H9 (cell line): ENCODE measurements around the gene IMPDH2. TPM values are rescaled to one million over a fixed set of nuclear protein-coding genes. Genes with fewer than 3 reads are reported as not detected.

ENCODE experiments used
- DNase-seq: peaks from one replicate; pipeline ENCODE4 v3.0.0-alpha.2; 2017
- H2AFZ ChIP-seq: one replicate; pipeline ENCODE4 v1.6.1; 2013; ENCODE audit warnings: mild to moderate bottlenecking, low read length, control low read depth, moderate library complexity
- H2AK5ac ChIP-seq: 2 replicates; pipeline ENCODE4 v1.6.1; 2013; ENCODE audit warnings: low read length, control low read depth, mixed read lengths; ENCODE audit not compliant: insufficient read length
- H2BK120ac ChIP-seq: one replicate; pipeline ENCODE4 v1.6.1; 2013; ENCODE audit warnings: low read depth, mild to moderate bottlenecking, low read length, control low read depth, inconsistent platforms; ENCODE audit not compliant: poor library complexity, severe bottlenecking
- H2BK12ac ChIP-seq: 2 replicates; pipeline ENCODE4 v1.6.1; 2013; ENCODE audit warnings: low read length, control low read depth, mixed read lengths, low read depth; ENCODE audit not compliant: insufficient read length
- H2BK15ac ChIP-seq: 2 replicates; pipeline ENCODE4 v1.6.1; 2013; ENCODE audit warnings: low read depth, low read length, control low read depth
- H2BK20ac ChIP-seq: one replicate; pipeline ENCODE4 v1.6.1; 2013; ENCODE audit warnings: low read depth, mild to moderate bottlenecking, low read length, control low read depth, inconsistent platforms; ENCODE audit not compliant: poor library complexity, severe bottlenecking
- H2BK5ac ChIP-seq: 2 replicates; pipeline ENCODE4 v1.6.1; 2013; ENCODE audit warnings: low read length, control low read depth, mixed read lengths; ENCODE audit not compliant: insufficient read length
- H3K14ac ChIP-seq: 2 replicates; pipeline ENCODE4 v1.6.1; 2013; ENCODE audit warnings: low read length, control low read depth; ENCODE audit not compliant: insufficient read depth
- H3K18ac ChIP-seq: 2 replicates; pipeline ENCODE4 v1.6.1; 2013; ENCODE audit warnings: low read depth, mild to moderate bottlenecking, mixed read lengths, low read length, control low read depth; ENCODE audit not compliant: insufficient read length
- H3K23ac ChIP-seq: 2 replicates; pipeline ENCODE4 v1.6.1; 2013; ENCODE audit warnings: low read length, control low read depth, mixed read lengths, low read depth; ENCODE audit not compliant: insufficient read length
- H3K23me2 ChIP-seq: 2 replicates; pipeline ENCODE4 v1.6.1; 2013; ENCODE audit warnings: low read depth, mild to moderate bottlenecking, mixed read lengths, low read length, control low read depth; ENCODE audit not compliant: insufficient read length, poor library complexity, severe bottlenecking
- H3K27ac ChIP-seq: 2 replicates; pipeline ENCODE4 v1.5.1; 2013; ENCODE audit warnings: low read length, control low read depth, mixed read lengths, low read depth; ENCODE audit not compliant: insufficient read length
- H3K27me3 ChIP-seq: 2 replicates; pipeline ENCODE4 v1.6.1; 2013; ENCODE audit warnings: low read length, control low read depth, inconsistent platforms; ENCODE audit not compliant: insufficient read depth
- H3K4ac ChIP-seq: 2 replicates; pipeline ENCODE4 v1.6.1; 2013; ENCODE audit warnings: low read depth, mild to moderate bottlenecking, control low read depth, inconsistent platforms, low read length, moderate library complexity
- H3K4me1 ChIP-seq: 2 replicates; pipeline ENCODE4 v1.6.1; 2013; ENCODE audit warnings: low read length, control low read depth, inconsistent platforms; ENCODE audit not compliant: insufficient read depth
- H3K4me2 ChIP-seq: 2 replicates; pipeline ENCODE4 v1.6.1; 2013; ENCODE audit warnings: low read length, control low read depth, mixed read lengths; ENCODE audit not compliant: insufficient read length, insufficient read depth
- H3K56ac ChIP-seq: 2 replicates; pipeline ENCODE4 v1.6.1; 2013; ENCODE audit warnings: low read depth, mild to moderate bottlenecking, mixed read lengths, low read length, control low read depth; ENCODE audit not compliant: insufficient read length
- H3K79me1 ChIP-seq: 2 replicates; pipeline ENCODE4 v1.6.1; 2013; ENCODE audit warnings: low read depth, mild to moderate bottlenecking, moderate library complexity, low read length, control low read depth, inconsistent platforms; ENCODE audit not compliant: insufficient read depth, poor library complexity, severe bottlenecking
- H3K79me2 ChIP-seq: 2 replicates; pipeline ENCODE4 v1.6.1; 2013; ENCODE audit warnings: low read length, control low read depth, inconsistent platforms; ENCODE audit not compliant: insufficient read depth
- H3K9ac ChIP-seq: 2 replicates; pipeline ENCODE4 v1.6.1; 2013; ENCODE audit warnings: low read length, control low read depth, mixed read lengths; ENCODE audit not compliant: insufficient read length; ENCODE audit errors: extremely low read depth
- H3K9me3 ChIP-seq: one replicate; pipeline ENCODE4 v1.6.1; 2013; ENCODE audit warnings: low read depth, low read length, inconsistent platforms; ENCODE audit not compliant: control insufficient read depth
- H3T11ph ChIP-seq: one replicate; pipeline ENCODE4 v1.6.1; 2013; ENCODE audit warnings: mild to moderate bottlenecking, low read length, control low read depth, inconsistent platforms
- H4K20me1 ChIP-seq: one replicate; pipeline ENCODE4 v1.6.1; 2013; ENCODE audit not compliant: control insufficient read depth, insufficient read length, insufficient read depth
- H4K5ac ChIP-seq: 2 replicates; pipeline ENCODE4 v1.6.1; 2013; ENCODE audit warnings: low read depth, mild to moderate bottlenecking, mixed read lengths, low read length, control low read depth; ENCODE audit not compliant: insufficient read length
- H4K8ac ChIP-seq: replicated peaks from 2 replicates; pipeline ENCODE4 v1.6.1; 2013; ENCODE audit warnings: low read length, control low read depth, mixed read lengths, low read depth; ENCODE audit not compliant: insufficient read length
- H4K91ac ChIP-seq: 2 replicates; pipeline ENCODE4 v1.6.1; 2013; ENCODE audit warnings: low read depth, mild to moderate bottlenecking, moderate library complexity, mixed read lengths, low read length, control low read depth; ENCODE audit not compliant: insufficient read length
- H3K27ac Mint-ChIP-seq, 3 experiments: 2 replicates in 2 of 3; 3 replicates in 1 of 3; pipeline ENCODE4 v1.8.0; 2020 to 2021; ENCODE audit warnings: mixed read lengths in 3 of 3, mild to moderate bottlenecking in 1 of 3, moderate library complexity in 1 of 3
- H3K27me3 Mint-ChIP-seq: 2 replicates; pipeline ENCODE4 v1.8.0; 2021; ENCODE audit warnings: low read depth, mild to moderate bottlenecking, moderate library complexity, mixed read lengths
- H3K36me3 Mint-ChIP-seq, 3 experiments: 2 replicates in 2 of 3; 3 replicates in 1 of 3; pipeline ENCODE4 v1.8.0; 2020 to 2021; ENCODE audit warnings: low read depth in 3 of 3, mixed read lengths in 3 of 3; ENCODE audit not compliant: insufficient read depth in 1 of 3
- H3K4me1 Mint-ChIP-seq, 2 experiments: 2 replicates each; pipeline ENCODE4 v1.8.0; 2020; ENCODE audit warnings: mixed read lengths in 2 of 2
- H3K4me3 Mint-ChIP-seq, 2 experiments: 2 replicates in 1 of 2; 3 replicates in 1 of 2; pipeline ENCODE4 v1.8.0; 2020 to 2021; ENCODE audit warnings: mild to moderate bottlenecking in 2 of 2, mixed read lengths in 2 of 2, moderate library complexity in 1 of 2
- H3K9me3 Mint-ChIP-seq, 2 experiments: 2 replicates in 1 of 2; 3 replicates in 1 of 2; pipeline ENCODE4 v1.8.0; 2020; ENCODE audit warnings: mild to moderate bottlenecking in 2 of 2, mixed read lengths in 2 of 2, moderate library complexity in 1 of 2
- WGBS: extraction: QIAGEN DNeasy Blood & Tissue Kit; methylation state at CpG from one replicate; pipeline ENCODE4 v1.1.7; 2013; ENCODE audit warnings: missing lambda C conversion rate, low lambda C conversion rate, mixed read lengths; ENCODE audit not compliant: insufficient read length; ENCODE audit errors: extremely low coverage; 5-methylcytosine and 5-hydroxymethylcytosine counted together
- total RNA-seq: library from RNA; stranded (reverse); gene quantifications from 2 replicates; pipeline ENCODE4 v1.2.1, GENCODE V29; 2021
- TF ChIP-seq, protein P1 (sequence below): fragments of 200-600 bp; sonication (generic); conservative IDR thresholded peaks from 3 replicates; pipeline ENCODE4 v1.8.0; 2021; ENCODE audit warnings: antibody characterized with exemption, mild to moderate bottlenecking

IMPDH2 gene
- total RNA-seq, 1 experiment from 2014 or later: 408 TPM

- H3K9me3 Mint-ChIP-seq: no peaks in the 10 kb centered on the region
- Histone ChIP-seq H4K91ac (no peak overlapping the region), H3K18ac (no peak overlapping the region), H3T11ph (no peak overlapping the region), H3K79me2 (no peaks in the 10 kb centered on the region; the same call in 1 of the 2 replicates), H3K4ac (no peak overlapping the region), H3K56ac (no peak overlapping the region), H4K8ac (no peak overlapping the region), H3K27me3 (no peaks in the 10 kb centered on the region), H2BK12ac (no peak overlapping the region), H2AFZ (no peak overlapping the region), H3K79me1 (no peaks in the 10 kb centered on the region), H3K23me2 (peaks cover 17% of the 10 kb centered on the region), H3K4me2 (no peak overlapping the region), H2AK5ac (no peak overlapping the region), H2BK120ac (no peak overlapping the region), H3K9me3 (no peaks in the 10 kb centered on the region), H3K4me1 (peaks cover 3% of the 10 kb centered on the region; the same call in 1 of the 2 replicates), H3K9ac (no peak overlapping the region), H4K5ac (no peak overlapping the region), H2BK20ac (no peak overlapping the region), H3K27ac (no peak overlapping the region), H4K20me1 (no peaks in the 10 kb centered on the region), H2BK15ac (no peak overlapping the region), H3K23ac (no peak overlapping the region), H3K14ac (no peak overlapping the region), H2BK5ac (no peak overlapping the region)
- DNase-seq: no peak
- peaks cover 23 to 53% (median 34%) of the 10 kb centered on the region in 3 experiments for H3K36me3 Mint-ChIP-seq
- H3K4me3 Mint-ChIP-seq: no peak overlapping the region
- TF ChIP-seq, protein P1, sequence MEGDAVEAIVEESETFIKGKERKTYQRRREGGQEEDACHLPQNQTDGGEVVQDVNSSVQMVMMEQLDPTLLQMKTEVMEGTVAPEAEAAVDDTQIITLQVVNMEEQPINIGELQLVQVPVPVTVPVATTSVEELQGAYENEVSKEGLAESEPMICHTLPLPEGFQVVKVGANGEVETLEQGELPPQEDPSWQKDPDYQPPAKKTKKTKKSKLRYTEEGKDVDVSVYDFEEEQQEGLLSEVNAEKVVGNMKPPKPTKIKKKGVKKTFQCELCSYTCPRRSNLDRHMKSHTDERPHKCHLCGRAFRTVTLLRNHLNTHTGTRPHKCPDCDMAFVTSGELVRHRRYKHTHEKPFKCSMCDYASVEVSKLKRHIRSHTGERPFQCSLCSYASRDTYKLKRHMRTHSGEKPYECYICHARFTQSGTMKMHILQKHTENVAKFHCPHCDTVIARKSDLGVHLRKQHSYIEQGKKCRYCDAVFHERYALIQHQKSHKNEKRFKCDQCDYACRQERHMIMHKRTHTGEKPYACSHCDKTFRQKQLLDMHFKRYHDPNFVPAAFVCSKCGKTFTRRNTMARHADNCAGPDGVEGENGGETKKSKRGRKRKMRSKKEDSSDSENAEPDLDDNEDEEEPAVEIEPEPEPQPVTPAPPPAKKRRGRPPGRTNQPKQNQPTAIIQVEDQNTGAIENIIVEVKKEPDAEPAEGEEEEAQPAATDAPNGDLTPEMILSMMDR: no peak
- peaks cover 10% of the 10 kb centered on the region in 2 experiments for H3K4me1 Mint-ChIP-seq
- H3K27me3 Mint-ChIP-seq: no peaks in the 10 kb centered on the region; the same call in 1 of the 2 replicates
- H3K27ac Mint-ChIP-seq: peak overlapping the region in 2 of 3 experiments; percentile 34 to 54; a peak in 4 of 7 replicates
- WGBS: no CpG with 5 or more reads among the region's 7 CpGs
These were observed 43.3 kb downstream of the IMPDH2 start for GRCh38 chr3:48985831-48986376.
